Measurements from ENCODE around the gene RIMS1. TPM values are rescaled to one million over a fixed set of nuclear protein-coding genes. Genes with fewer than 3 reads are reported as not detected.

RIMS1 gene
- total RNA-seq, 1 experiment from 2014 or later, result 0.08 TPM

GRCh38 chr6:72248621-72249020 lies 362.3 kb downstream of the RIMS1 start:
- no peak for DNase-seq (ENCODE audit: low read depth in 1 of 2, low spot score in 2 of 2)

GRCh38 chr6:72250664-72251063 lies 364.3 kb downstream of the RIMS1 start:
- DNase-seq (ENCODE audit: low read depth in 1 of 2, low spot score in 2 of 2), result no peak
- Histone ChIP-seq H3K9me3 (replicated peaks) (no peaks in the 10 kb centered on the region), H3K27ac (no peak overlapping the region), H3K4me1 (replicated peaks) (no peaks in the 10 kb centered on the region), H3K27me3 (replicated peaks) (no peaks in the 10 kb centered on the region), H3K36me3 (no peaks in the 10 kb centered on the region), H3K4me3 (no peak overlapping the region)

More at GRCh38 chr6:72248621-72249020, 362.3 kb downstream of the RIMS1 start:
- H3K4me3 ChIP-seq, result no peak overlapping the region
- no peaks in the 10 kb centered on the region for H3K4me1 ChIP-seq (replicated peaks)
- H3K36me3 ChIP-seq, result no peaks in the 10 kb centered on the region
- H3K27me3 ChIP-seq (replicated peaks), result no peaks in the 10 kb centered on the region
- H3K27ac ChIP-seq, result no peak overlapping the region
- no peaks in the 10 kb centered on the region for H3K9me3 ChIP-seq (replicated peaks)

GRCh38 chr6:72260489-72260888 lies 374.1 kb downstream of the RIMS1 start:
- no peaks in the 10 kb centered on the region for H3K36me3 ChIP-seq
- H3K9me3 ChIP-seq (replicated peaks), result no peaks in the 10 kb centered on the region
- no peak overlapping the region for H3K27ac ChIP-seq
- no peak overlapping the region for H3K4me3 ChIP-seq
- H3K27me3 ChIP-seq (replicated peaks), result no peaks in the 10 kb centered on the region
- H3K4me1 ChIP-seq (replicated peaks), result no peaks in the 10 kb centered on the region
- DNase-seq (ENCODE audit: low read depth in 1 of 2, low spot score in 2 of 2), result no peak

GRCh38 chr6:72261554-72261953 lies 375.2 kb downstream of the RIMS1 start:
- no peak overlapping the region for H3K4me3 ChIP-seq
- no peak for DNase-seq (ENCODE audit: low read depth in 1 of 2, low spot score in 2 of 2)
- H3K4me1 ChIP-seq (replicated peaks), result no peaks in the 10 kb centered on the region
- no peaks in the 10 kb centered on the region for H3K36me3 ChIP-seq
- H3K9me3 ChIP-seq (replicated peaks), result no peaks in the 10 kb centered on the region
- no peaks in the 10 kb centered on the region for H3K27me3 ChIP-seq (replicated peaks)
- no peak overlapping the region for H3K27ac ChIP-seq

- H3K27me3 ChIP-seq (replicated peaks), result no peaks in the 10 kb centered on the region
- H3K27ac ChIP-seq, result no peak overlapping the region
- H3K9me3 ChIP-seq (replicated peaks), result no peaks in the 10 kb centered on the region
- no peak for DNase-seq (ENCODE audit: low read depth in 1 of 2, low spot score in 2 of 2)
- H3K4me1 ChIP-seq (replicated peaks), result no peaks in the 10 kb centered on the region
- H3K36me3 ChIP-seq, result no peaks in the 10 kb centered on the region
- H3K4me3 ChIP-seq, result no peak overlapping the region
These were observed 375.9 kb downstream of the RIMS1 start for GRCh38 chr6:72262254-72262653.

- DNase-seq (ENCODE audit: low read depth in 1 of 2, low spot score in 2 of 2), result no peak
- no peaks in the 10 kb centered on the region for H3K27me3 ChIP-seq (replicated peaks)
- no peaks in the 10 kb centered on the region for H3K36me3 ChIP-seq
- H3K4me3 ChIP-seq, result no peak overlapping the region
- H3K4me1 ChIP-seq (replicated peaks), result no peaks in the 10 kb centered on the region
- H3K9me3 ChIP-seq (replicated peaks), result no peaks in the 10 kb centered on the region
- H3K27ac ChIP-seq, result no peak overlapping the region
These were observed 381.1 kb downstream of the RIMS1 start for GRCh38 chr6:72267470-72267869.

- no peaks in the 10 kb centered on the region for H3K9me3 ChIP-seq (replicated peaks)
- no peaks in the 10 kb centered on the region for H3K4me1 ChIP-seq (replicated peaks)
- H3K27me3 ChIP-seq (replicated peaks), result no peaks in the 10 kb centered on the region
- H3K36me3 ChIP-seq, result no peaks in the 10 kb centered on the region
- no peak overlapping the region for H3K4me3 ChIP-seq
- H3K27ac ChIP-seq, result no peak overlapping the region
- DNase-seq (ENCODE audit: low read depth in 1 of 2, low spot score in 2 of 2), result no peak
These were observed 385.2 kb downstream of the RIMS1 start for GRCh38 chr6:72271531-72271930.

GRCh38 chr6:72272958-72273357 lies 386.6 kb downstream of the RIMS1 start:
- Histone ChIP-seq H3K9me3 (replicated peaks) (no peaks in the 10 kb centered on the region), H3K4me1 (replicated peaks) (no peaks in the 10 kb centered on the region), H3K27me3 (replicated peaks) (no peaks in the 10 kb centered on the region), H3K36me3 (no peaks in the 10 kb centered on the region), H3K4me3 (no peak overlapping the region), H3K27ac (no peak overlapping the region)
- DNase-seq (ENCODE audit: low read depth in 1 of 2, low spot score in 2 of 2), result no peak

- Histone ChIP-seq H3K27ac (no peak overlapping the region), H3K36me3 (no peaks in the 10 kb centered on the region), H3K4me3 (no peak overlapping the region), H3K27me3 (replicated peaks) (no peaks in the 10 kb centered on the region), H3K4me1 (replicated peaks) (no peaks in the 10 kb centered on the region), H3K9me3 (replicated peaks) (no peaks in the 10 kb centered on the region)
- no peak for DNase-seq (ENCODE audit: low read depth in 1 of 2, low spot score in 2 of 2)
These were observed 389.5 kb downstream of the RIMS1 start for GRCh38 chr6:72275888-72276287.

GRCh38 chr6:72282201-72282600 lies 395.9 kb downstream of the RIMS1 start:
- Histone ChIP-seq H3K27me3 (replicated peaks) (no peaks in the 10 kb centered on the region), H3K36me3 (no peaks in the 10 kb centered on the region), H3K4me3 (no peak overlapping the region), H3K9me3 (replicated peaks) (no peaks in the 10 kb centered on the region), H3K27ac (no peak overlapping the region), H3K4me1 (replicated peaks) (peaks cover 8% of the 10 kb centered on the region)
- DNase-seq (ENCODE audit: low read depth in 1 of 2, low spot score in 2 of 2), result no peak

GRCh38 chr6:72283571-72283970 lies 397.2 kb downstream of the RIMS1 start:
- no peaks in the 10 kb centered on the region for H3K27me3 ChIP-seq (replicated peaks)
- H3K36me3 ChIP-seq, result no peaks in the 10 kb centered on the region
- no peak overlapping the region for H3K27ac ChIP-seq
- H3K4me1 ChIP-seq (replicated peaks), result peaks cover 9% of the 10 kb centered on the region
- DNase-seq (ENCODE audit: low read depth in 1 of 2, low spot score in 2 of 2), result no peak
- H3K4me3 ChIP-seq, result no peak overlapping the region
- H3K9me3 ChIP-seq (replicated peaks), result no peaks in the 10 kb centered on the region

- no peaks in the 10 kb centered on the region for H3K9me3 ChIP-seq (replicated peaks)
- DNase-seq (ENCODE audit: low read depth in 1 of 2, low spot score in 2 of 2), result peak in 1 of 2 experiments; percentile 26
- peak overlapping the region; percentile 30; the same call in 1 of the 2 replicates for H3K27ac ChIP-seq
- H3K4me1 ChIP-seq (replicated peaks), result peaks cover 9% of the 10 kb centered on the region
- H3K4me3 ChIP-seq, result no peak overlapping the region
- no peaks in the 10 kb centered on the region for H3K27me3 ChIP-seq (replicated peaks)
- no peaks in the 10 kb centered on the region for H3K36me3 ChIP-seq
These were observed 400.6 kb downstream of the RIMS1 start for GRCh38 chr6:72286911-72287311.

- no peaks in the 10 kb centered on the region for H3K36me3 ChIP-seq
- no peaks in the 10 kb centered on the region for H3K9me3 ChIP-seq (replicated peaks)
- no peak overlapping the region for H3K4me3 ChIP-seq
- no peak overlapping the region for H3K27ac ChIP-seq
- no peaks in the 10 kb centered on the region for H3K27me3 ChIP-seq (replicated peaks)
- peaks cover 9% of the 10 kb centered on the region for H3K4me1 ChIP-seq (replicated peaks)
- no peak for DNase-seq (ENCODE audit: low read depth in 1 of 2, low spot score in 2 of 2)
These were observed 401.5 kb downstream of the RIMS1 start for GRCh38 chr6:72287801-72288200.

- no peak overlapping the region for H3K27ac ChIP-seq
- no peaks in the 10 kb centered on the region for H3K9me3 ChIP-seq (replicated peaks)
- H3K27me3 ChIP-seq (replicated peaks), result no peaks in the 10 kb centered on the region
- peaks cover 9% of the 10 kb centered on the region for H3K4me1 ChIP-seq (replicated peaks)
- no peaks in the 10 kb centered on the region for H3K36me3 ChIP-seq
- no peak overlapping the region for H3K4me3 ChIP-seq
- no peak for DNase-seq (ENCODE audit: low read depth in 1 of 2, low spot score in 2 of 2)
These were observed 402.2 kb downstream of the RIMS1 start for GRCh38 chr6:72288592-72288991.

- Histone ChIP-seq H3K9me3 (replicated peaks) (no peaks in the 10 kb centered on the region), H3K27me3 (replicated peaks) (no peaks in the 10 kb centered on the region), H3K4me1 (replicated peaks) (peaks cover 9% of the 10 kb centered on the region), H3K36me3 (no peaks in the 10 kb centered on the region), H3K4me3 (no peak overlapping the region), H3K27ac (no peak overlapping the region)
- no peak for DNase-seq (ENCODE audit: low read depth in 1 of 2, low spot score in 2 of 2)
These were observed 404.3 kb downstream of the RIMS1 start for GRCh38 chr6:72290620-72291019.

Data from SJSA1 (cell line).